ENCODE measurements around the gene KCNK18. TPM values are rescaled to one million over a fixed set of nuclear protein-coding genes. Genes with fewer than 3 reads are reported as not detected.

Gene KCNK18
- total and polyA plus RNA-seq, 2 experiments from 2014 or later = not detected

- no peak for DNase-seq (ENCODE audit: low spot score)
- H3K79me2 ChIP-seq (replicated peaks; ENCODE audit: insufficient read depth) = no peaks in the 10 kb centered on the region
- no peak overlapping the region for H3K27ac ChIP-seq (ENCODE audit: low read depth)
- TF ChIP-seq ETS1 (IDR thresholded peaks at IDR 0.05) (no peak), EZH2 (IDR thresholded peaks at IDR 0.05; ENCODE audit: low read depth, unreplicated experiment) (peak; percentile 5)
- H3F3A ChIP-seq (replicated peaks; ENCODE audit: low read depth) = 0 out of 2 replicates have a peak, but pooled peaks cover 6% of the 10 kb centered on the region
- peak overlapping the region; percentile 75 for H3K4me2 ChIP-seq
- H3K9me3 Mint-ChIP-seq = no peaks in the 10 kb centered on the region; the same call in 2 of the 3 replicates
- H3K27me3 Mint-ChIP-seq (ENCODE audit: insufficient read depth, low read depth, poor library complexity) = peaks cover 95% of the 10 kb centered on the region
- H3K4me3 ChIP-seq = peak overlapping the region; percentile 39
- peaks cover 12% of the 10 kb centered on the region for H4K20me1 ChIP-seq (replicated peaks; ENCODE audit: insufficient read depth)
- no peaks in the 10 kb centered on the region for H3K36me3 ChIP-seq (ENCODE audit: insufficient read depth)
- peaks cover 33% of the 10 kb centered on the region for H3K4me1 Mint-ChIP-seq
- no peaks in the 10 kb centered on the region for H3K9me2 ChIP-seq (ENCODE audit: insufficient read depth)
- H3K27ac Mint-ChIP-seq = no peak overlapping the region
- no peak for ATAC-seq
- H3K27me3 ChIP-seq (ENCODE audit: insufficient read depth) = peaks cover 100% of the 10 kb centered on the region
- no peaks in the 10 kb centered on the region for H3K36me3 Mint-ChIP-seq (ENCODE audit: low read depth)
- peaks cover 23% of the 10 kb centered on the region for H3K4me1 ChIP-seq (ENCODE audit: insufficient read depth)
- peak overlapping the region; percentile 53 for H3K4me3 Mint-ChIP-seq
- H2AFZ ChIP-seq = no peak overlapping the region; the same call in 1 of the 2 replicates
Measured at GRCh38 chr10:117166418-117167345, 30.6 kb upstream of the KCNK18 start.

- Histone ChIP-seq H2AFZ (no peak overlapping the region; the same call in 1 of the 2 replicates), H3K36me3 (ENCODE audit: insufficient read depth) (no peaks in the 10 kb centered on the region), H3K9me2 (ENCODE audit: insufficient read depth) (no peaks in the 10 kb centered on the region), H3K4me2 (peak overlapping the region; percentile 86), H3K4me3 (peak overlapping the region; percentile 63), H3K27me3 (ENCODE audit: insufficient read depth) (peaks cover 100% of the 10 kb centered on the region), H3K4me1 (ENCODE audit: insufficient read depth) (peaks cover 16% of the 10 kb centered on the region), H3F3A (replicated peaks; ENCODE audit: low read depth) (0 out of 2 replicates have a peak, but pooled peaks cover 6% of the 10 kb centered on the region), H4K20me1 (replicated peaks; ENCODE audit: insufficient read depth) (peaks cover 12% of the 10 kb centered on the region), H3K79me2 (replicated peaks; ENCODE audit: insufficient read depth) (no peaks in the 10 kb centered on the region), H3K27ac (ENCODE audit: low read depth) (no peak overlapping the region)
- DNase-seq (ENCODE audit: low spot score) = no peak
- no peak for ATAC-seq
- H3K27me3 Mint-ChIP-seq (ENCODE audit: insufficient read depth, low read depth, poor library complexity) = peaks cover 95% of the 10 kb centered on the region
- TF ChIP-seq ETS1 (IDR thresholded peaks at IDR 0.05) (no peak), EZH2 (IDR thresholded peaks at IDR 0.05; ENCODE audit: low read depth, unreplicated experiment) (peak; percentile 76)
- H3K9me3 Mint-ChIP-seq = no peaks in the 10 kb centered on the region; the same call in 2 of the 3 replicates
- peaks cover 29% of the 10 kb centered on the region for H3K4me1 Mint-ChIP-seq
- H3K4me3 Mint-ChIP-seq = peak overlapping the region; percentile 69; the same call in 2 of the 3 replicates
- H3K36me3 Mint-ChIP-seq (ENCODE audit: low read depth) = no peaks in the 10 kb centered on the region
- H3K27ac Mint-ChIP-seq = no peak overlapping the region
Measured at GRCh38 chr10:117167346-117167788, 29.9 kb upstream of the KCNK18 start.
